K562 (cell line): Measurements from ENCODE around the gene AGAP3. TPM values are rescaled to one million over a fixed set of nuclear protein-coding genes. Genes with fewer than 3 reads are reported as not detected.

ENCODE experiments used
- CLOCK ChIP-seq: fragments of 250-450 bp; sonication (Bioruptor Pico); IDR thresholded peaks from 2 replicates; pipeline ENCODE4 v1.4.0; 2020; ENCODE audit warnings: mild to moderate bottlenecking, moderate library complexity, borderline replicate concordance
- CREBBP ChIP-seq: IDR thresholded peaks from one replicate; pipeline ENCODE4 v1.6.1; 2012; ENCODE audit warnings: low read depth, mild to moderate bottlenecking, control low read depth, inconsistent platforms, low read length
- CTCF ChIP-seq, 3 experiments: IDR thresholded peaks in 2 of 3; conservative IDR thresholded peaks in 1 of 3; 2 replicates each; pipeline ENCODE4 v1.5.1; 2011 to 2012; ENCODE audit warnings: low read length in 3 of 3, mild to moderate bottlenecking in 3 of 3, control low read depth in 2 of 3, improper control_type of control experiment in 1 of 3, inconsistent platforms in 1 of 3, low read depth in 1 of 3, mixed read lengths in 1 of 3, moderate library complexity in 1 of 3; ENCODE audit not compliant: insufficient read depth in 2 of 3
- CUX1 ChIP-seq: fragments of 200-800 bp; sonication (Bioruptor generic); IDR thresholded peaks from 2 replicates; pipeline ENCODE4 v1.6.1; 2016; ENCODE audit warnings: missing genetic modification characterization, missing compliant biosample characterization
- MYC ChIP-seq, 2 experiments: fragments of 250-450 bp in 1 of 2; sonication (Bioruptor Pico) in 1 of 2; IDR thresholded peaks; 2 replicates each; pipeline versions ENCODE4 v1.5.1 to v1.6.1; 2012 to 2021; ENCODE audit warnings: low read depth in 2 of 2, borderline replicate concordance in 1 of 2, improper control_type of control experiment in 1 of 2, low read length in 1 of 2, mild to moderate bottlenecking in 1 of 2, moderate library complexity in 1 of 2
- NCOA6 ChIP-seq: fragments of 450-650 bp; IDR thresholded peaks from 2 replicates; pipeline ENCODE4 v1.6.1; 2017; ENCODE audit warnings: mild to moderate bottlenecking
- NFYB ChIP-seq: IDR thresholded peaks from 2 replicates; pipeline ENCODE4 v1.6.1; 2011; ENCODE audit warnings: mild to moderate bottlenecking, moderate library complexity; ENCODE audit not compliant: insufficient read length; ENCODE audit errors: extremely low read depth
- POLR2A ChIP-seq: fragments of 450-650 bp; conservative IDR thresholded peaks from 2 replicates; pipeline ENCODE4 v1.6.1; 2016
- RBBP5 ChIP-seq: fragments of 200-600 bp; sonication (generic); IDR thresholded peaks from 2 replicates; pipeline ENCODE4 v1.6.1; 2012; ENCODE audit warnings: borderline replicate concordance, mild to moderate bottlenecking, low read length, control low read depth, inconsistent platforms; ENCODE audit not compliant: insufficient read depth, poor library complexity, severe bottlenecking
- TBP ChIP-seq: optimal IDR thresholded peaks from 2 replicates; pipeline ENCODE3; 2011; ENCODE audit warnings: low read depth, low read length, improper control_type of control experiment
- ZNF134 ChIP-seq: fragments of 250-450 bp; sonication (Bioruptor Pico); conservative IDR thresholded peaks from 2 replicates; pipeline ENCODE4 v1.4.0; 2020
- ZNF146 ChIP-seq: IDR thresholded peaks from one replicate; pipeline ENCODE4 v1.6.1; 2018; ENCODE audit warnings: missing compliant biosample characterization; ENCODE audit not compliant: unreplicated experiment
- ZNF23 ChIP-seq: fragments of 250-450 bp; sonication (Bioruptor Pico); IDR thresholded peaks from 2 replicates; pipeline ENCODE4 v1.4.0; 2020; ENCODE audit warnings: mild to moderate bottlenecking
- polyA plus RNA-seq, 8 experiments: library from polyadenylated mRNA; depleted of rRNA in 4 of 8; stranded (reverse) in 5 of 8; unstranded in 3 of 8; fragments of >200 nt; fragmentation: Nextera tagmentation in 2 of 8; fragmentation: Illumina TruSeq in 1 of 8; extraction: Ambion mirVana in 2 of 8; extraction: Trizol in 1 of 8; gene quantifications; 2 replicates each; pipeline versions ENCODE4 v1.2.1 to v1.2.3, GENCODE V29; 2011 to 2014; ENCODE audit warnings: inconsistent platforms in 1 of 8, missing spikeins in 1 of 8
- total RNA-seq, 7 experiments: library from RNA; depleted of rRNA in 6 of 7; stranded (reverse); fragments of >200 nt in 6 of 7; fragmentation: Illumina TruSeq in 2 of 7; extraction: Trizol in 2 of 7; gene quantifications; 2 replicates each; pipeline versions ENCODE4 v1.2.1 to v1.2.3, GENCODE V29; 2011 to 2021; ENCODE audit warnings: low replicate concordance in 1 of 7
- TF ChIP-seq, protein P1 (sequence below): fragments of 150-350 bp; conservative IDR thresholded peaks from 2 replicates; pipeline ENCODE4 v1.6.1; 2014; ENCODE audit warnings: low read length

AGAP3 gene
- total and polyA plus RNA-seq, 9 of the 15 experiments (the other 6 are each of a cell fraction or from before 2014, with no cell fraction given): 3.4 to 208 (median 62.2) TPM

DNA sequence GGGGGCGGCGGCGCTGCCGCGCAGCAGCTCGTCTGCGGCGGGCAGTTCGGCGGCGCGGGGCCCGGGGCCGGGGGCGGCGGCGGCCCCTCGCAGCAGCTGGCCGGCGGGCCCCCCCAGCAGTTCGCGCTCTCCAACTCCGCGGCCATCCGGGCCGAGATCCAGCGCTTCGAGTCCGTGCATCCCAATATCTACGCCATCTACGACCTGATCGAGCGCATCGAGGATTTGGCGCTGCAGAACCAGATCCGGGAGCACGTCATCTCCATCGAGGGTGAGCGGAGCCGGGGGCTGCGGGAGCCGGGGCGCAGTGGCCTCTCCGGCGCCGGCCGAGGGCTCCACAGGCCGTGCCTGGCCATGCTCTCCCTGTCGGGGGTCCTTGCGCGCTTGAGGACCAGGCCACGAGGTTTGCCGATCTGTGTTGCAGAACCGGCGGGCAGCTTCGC is 548 bp downstream of the AGAP3 start (continued):
- TF ChIP-seq CTCF (IDR thresholded peaks at IDR 0.05 in 2 of 3, conservative IDR thresholded peaks at IDR 0.05 in 1 of 3; ENCODE audit: insufficient read depth in 2 of 3, low read depth in 1 of 3, low read length in 3 of 3) (no peak), ZNF23 (no peak), MYC (IDR thresholded peaks at IDR 0.05; ENCODE audit: low read depth, low read length) (no peak), MYC (CRISPR knock-in tag; IDR thresholded peaks at IDR 0.05; ENCODE audit: borderline replicate concordance, low read depth) (peak; percentile 84; the same call in 1 of the 2 replicates), CREBBP (no peak), CLOCK (CRISPR knock-in tag) (no peak), NFYB (no peak), TBP (no peak), ZNF146 (CRISPR knock-in tag) (no peak), NCOA6 (no peak), POLR2A (no peak), ZNF134 (no peak), CUX1 (CRISPR knock-in tag) (no peak), RBBP5 (peak; percentile 82)
- TF ChIP-seq, protein P1, sequence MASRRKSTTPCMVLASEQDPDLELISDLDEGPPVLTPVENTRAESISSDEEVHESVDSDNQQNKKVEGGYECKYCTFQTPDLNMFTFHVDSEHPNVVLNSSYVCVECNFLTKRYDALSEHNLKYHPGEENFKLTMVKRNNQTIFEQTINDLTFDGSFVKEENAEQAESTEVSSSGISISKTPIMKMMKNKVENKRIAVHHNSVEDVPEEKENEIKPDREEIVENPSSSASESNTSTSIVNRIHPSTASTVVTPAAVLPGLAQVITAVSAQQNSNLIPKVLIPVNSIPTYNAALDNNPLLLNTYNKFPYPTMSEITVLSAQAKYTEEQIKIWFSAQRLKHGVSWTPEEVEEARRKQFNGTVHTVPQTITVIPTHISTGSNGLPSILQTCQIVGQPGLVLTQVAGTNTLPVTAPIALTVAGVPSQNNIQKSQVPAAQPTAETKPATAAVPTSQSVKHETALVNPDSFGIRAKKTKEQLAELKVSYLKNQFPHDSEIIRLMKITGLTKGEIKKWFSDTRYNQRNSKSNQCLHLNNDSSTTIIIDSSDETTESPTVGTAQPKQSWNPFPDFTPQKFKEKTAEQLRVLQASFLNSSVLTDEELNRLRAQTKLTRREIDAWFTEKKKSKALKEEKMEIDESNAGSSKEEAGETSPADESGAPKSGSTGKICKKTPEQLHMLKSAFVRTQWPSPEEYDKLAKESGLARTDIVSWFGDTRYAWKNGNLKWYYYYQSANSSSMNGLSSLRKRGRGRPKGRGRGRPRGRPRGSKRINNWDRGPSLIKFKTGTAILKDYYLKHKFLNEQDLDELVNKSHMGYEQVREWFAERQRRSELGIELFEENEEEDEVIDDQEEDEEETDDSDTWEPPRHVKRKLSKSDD: no peak
